Amniotic epithelial cell (primary cell): Measurements from ENCODE around the gene DBNDD1.

Source experiments
- DNase-seq: peaks from one replicate; pipeline ENCODE4 v3.0.0-alpha.2; 2010; ENCODE audit warnings: low read depth

DBNDD1 gene

GRCh38 chr16:89961920-89962319 lies 57.3 kb downstream of the DBNDD1 start:
- DNase-seq, result no peak

GRCh38 chr16:89960966-89961365 lies 58.3 kb downstream of the DBNDD1 start:
- DNase-seq, result no peak

GRCh38 chr16:89958596-89958995 lies 60.7 kb downstream of the DBNDD1 start:
- no peak for DNase-seq

- peak; percentile 26 for DNase-seq
Observed at GRCh38 chr16:89958068-89958467, 61.2 kb downstream of the DBNDD1 start.

GRCh38 chr16:89957216-89957785 lies 62.0 kb downstream of the DBNDD1 start:
- no peak for DNase-seq

GRCh38 chr16:89956505-89957215 lies 62.6 kb downstream of the DBNDD1 start:
- no peak for DNase-seq

GRCh38 chr16:89955001-89955685 lies 64.1 kb downstream of the DBNDD1 start:
- no peak for DNase-seq
